ENCODE measurements around the gene STKLD1.
"Not testable (repeated sequence)": the region's sequence is repeated elsewhere in the genome, so short reads cannot be mapped to it uniquely, and the experiment has no call there.

STKLD1 gene

GRCh38 chr9:133449760-133450159 lies 73.6 kb downstream of the STKLD1 start:
- no peak for DNase-seq

- DNase-seq, result not testable (repeated sequence)
Measured at GRCh38 chr9:133451865-133452264, 75.7 kb downstream of the STKLD1 start.

GRCh38 chr9:133452562-133452961 lies 76.4 kb downstream of the STKLD1 start:
- no peak for DNase-seq

- DNase-seq, result no peak
Measured at GRCh38 chr9:133453651-133454050, 77.5 kb downstream of the STKLD1 start.

- no peak for DNase-seq
Measured at GRCh38 chr9:133454325-133454724, 78.2 kb downstream of the STKLD1 start.

GRCh38 chr9:133454943-133455673 lies 78.9 kb downstream of the STKLD1 start:
- no peak for DNase-seq

All from activated naive CD4-positive, alpha-beta T cell treated with anti-CD3 and anti-CD28 coated beads, Interleukin-2, amount 50 U/mL, for 16 hours (primary cell).